Prostate gland (tissue), 2 donors: Measurements from ENCODE around the gene OR52E5.

Experiments
- POLR2A ChIP-seq: fragments of 450-650 bp; IDR thresholded peaks from one replicate; pipeline ENCODE4 v1.6.1; 2016; ENCODE audit warnings: antibody characterized with exemption, mild to moderate bottlenecking
- POLR2AphosphoS5 ChIP-seq: sonication (generic); formaldehyde crosslinking; IDR thresholded peaks from one replicate; pipeline ENCODE4 v1.6.1; 2017; ENCODE audit warnings: antibody characterized with exemption
- TF ChIP-seq, protein P1 (sequence below), 4 experiments: fragments of 200-600 bp in 2 of 4; fragments of 450-650 bp in 2 of 4; sonication (generic) in 2 of 4; IDR thresholded peaks; 1 replicate in 3 of 4; 2 replicates in 1 of 4; pipeline ENCODE4 v1.5.1; 2016 to 2019; ENCODE audit warnings: antibody characterized with exemption in 4 of 4, mild to moderate bottlenecking in 2 of 4, moderate library complexity in 2 of 4

DNA sequence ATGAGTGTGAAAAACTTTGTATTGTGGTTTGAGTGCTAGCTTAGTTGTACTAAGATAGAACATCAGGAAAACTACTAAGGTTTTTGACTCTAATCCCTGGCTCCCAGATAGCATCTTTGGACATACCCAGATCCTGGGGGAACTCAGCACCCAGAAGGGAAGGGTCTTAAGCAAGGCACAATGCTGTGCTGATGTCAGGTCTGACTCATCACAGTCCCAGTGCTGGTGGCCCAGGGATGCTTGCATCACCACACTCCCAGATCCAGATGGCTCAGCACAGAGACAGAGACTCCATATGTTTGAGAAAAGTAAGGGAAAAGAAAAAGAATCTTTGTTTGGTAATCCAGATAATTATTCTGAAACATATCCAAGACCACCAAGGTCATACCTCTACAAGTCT is 30.8 kb downstream of the OR52E5 start:
- TF ChIP-seq POLR2AphosphoS5 (no peak), POLR2A (no peak)
- TF ChIP-seq, protein P1, sequence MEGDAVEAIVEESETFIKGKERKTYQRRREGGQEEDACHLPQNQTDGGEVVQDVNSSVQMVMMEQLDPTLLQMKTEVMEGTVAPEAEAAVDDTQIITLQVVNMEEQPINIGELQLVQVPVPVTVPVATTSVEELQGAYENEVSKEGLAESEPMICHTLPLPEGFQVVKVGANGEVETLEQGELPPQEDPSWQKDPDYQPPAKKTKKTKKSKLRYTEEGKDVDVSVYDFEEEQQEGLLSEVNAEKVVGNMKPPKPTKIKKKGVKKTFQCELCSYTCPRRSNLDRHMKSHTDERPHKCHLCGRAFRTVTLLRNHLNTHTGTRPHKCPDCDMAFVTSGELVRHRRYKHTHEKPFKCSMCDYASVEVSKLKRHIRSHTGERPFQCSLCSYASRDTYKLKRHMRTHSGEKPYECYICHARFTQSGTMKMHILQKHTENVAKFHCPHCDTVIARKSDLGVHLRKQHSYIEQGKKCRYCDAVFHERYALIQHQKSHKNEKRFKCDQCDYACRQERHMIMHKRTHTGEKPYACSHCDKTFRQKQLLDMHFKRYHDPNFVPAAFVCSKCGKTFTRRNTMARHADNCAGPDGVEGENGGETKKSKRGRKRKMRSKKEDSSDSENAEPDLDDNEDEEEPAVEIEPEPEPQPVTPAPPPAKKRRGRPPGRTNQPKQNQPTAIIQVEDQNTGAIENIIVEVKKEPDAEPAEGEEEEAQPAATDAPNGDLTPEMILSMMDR (IDR thresholded peaks at IDR 0.05): no peak
